ENCODE data around the gene USP48. TPM values are rescaled to one million over a fixed set of nuclear protein-coding genes. Genes with fewer than 3 reads are reported as not detected.

USP48 gene
- total RNA-seq, 1 donor from 2014 or later: 86.8 TPM

- intact Hi-C loops (cut with micrococcal nuclease): loop anchor here (2.0 kb wide), 1 partner anchor 149 kb away; the partner anchor contains the start of gene ALPL
These were observed 125.3 kb downstream of the USP48 start for GRCh38 chr1:21657456-21658190.

GRCh38 chr1:21655748-21656147 lies 127.2 kb downstream of the USP48 start:
- intact Hi-C loops (cut with micrococcal nuclease): no loop called here

GRCh38 chr1:21655259-21655658 lies 127.7 kb downstream of the USP48 start:
- intact Hi-C loops (cut with micrococcal nuclease): no loop called here

- intact Hi-C loops (cut with micrococcal nuclease): no loop called here
These were observed 128.7 kb downstream of the USP48 start for GRCh38 chr1:21654209-21654608.

GRCh38 chr1:21653744-21654100 lies 129.2 kb downstream of the USP48 start:
- intact Hi-C loops (cut with micrococcal nuclease): no loop called here

GRCh38 chr1:21652937-21653743 lies 129.8 kb downstream of the USP48 start:
- intact Hi-C loops (cut with micrococcal nuclease): no loop called here

GRCh38 chr1:21652101-21652936 lies 130.6 kb downstream of the USP48 start:
- intact Hi-C loops (cut with micrococcal nuclease): no loop called here

GRCh38 chr1:21651214-21652042 lies 131.5 kb downstream of the USP48 start:
- intact Hi-C loops (cut with micrococcal nuclease): no loop called here

GRCh38 chr1:21650400-21650799 lies 132.5 kb downstream of the USP48 start:
- intact Hi-C loops (cut with micrococcal nuclease): no loop called here

GRCh38 chr1:21649315-21649714 lies 133.6 kb downstream of the USP48 start:
- intact Hi-C loops (cut with micrococcal nuclease): no loop called here

- intact Hi-C loops (cut with micrococcal nuclease): no loop called here
These were observed 134.2 kb downstream of the USP48 start for GRCh38 chr1:21648791-21649190.

GRCh38 chr1:21648352-21648730 lies 134.6 kb downstream of the USP48 start:
- intact Hi-C loops (cut with micrococcal nuclease): no loop called here

GRCh38 chr1:21647431-21648351 lies 135.3 kb downstream of the USP48 start:
- intact Hi-C loops (cut with micrococcal nuclease): no loop called here

- intact Hi-C loops (cut with micrococcal nuclease): no loop called here
These were observed 137.4 kb downstream of the USP48 start for GRCh38 chr1:21645550-21645949.

- intact Hi-C loops (cut with micrococcal nuclease): no loop called here
These were observed 138.0 kb downstream of the USP48 start for GRCh38 chr1:21644906-21645305.

- intact Hi-C loops (cut with micrococcal nuclease): no loop called here
These were observed 138.6 kb downstream of the USP48 start for GRCh38 chr1:21644348-21644747.

GRCh38 chr1:21643624-21644023 lies 139.3 kb downstream of the USP48 start:
- intact Hi-C loops (cut with micrococcal nuclease): no loop called here

- intact Hi-C loops (cut with micrococcal nuclease): no loop called here
These were observed 140.8 kb downstream of the USP48 start for GRCh38 chr1:21641967-21642739.

GRCh38 chr1:21641537-21641936 lies 141.4 kb downstream of the USP48 start:
- intact Hi-C loops (cut with micrococcal nuclease): no loop called here

Measured in T-helper 2 cell treated with Interferon-gamma antibody and Interleukin-4, amounts not matched to agents 100 ng/mL and 5 ng/mL, for 36 hours (primary cell).